Neutrophil (primary cell): ENCODE measurements around the gene SMARCAL1.

ENCODE experiments used
- H3K27ac ChIP-seq: fragments of 200-600 bp; sonication (generic); 2 replicates; pipeline ENCODE4 v1.5.1; 2016; ENCODE audit warnings: mild to moderate bottlenecking, moderate library complexity
- H3K27me3 ChIP-seq: fragments of 200-600 bp; sonication (generic); 2 replicates; pipeline ENCODE4 v1.6.0; 2016; ENCODE audit warnings: mild to moderate bottlenecking
- H3K36me3 ChIP-seq: fragments of 200-600 bp; sonication (generic); 2 replicates; pipeline ENCODE4 v1.5.1; 2017
- H3K4me1 ChIP-seq, 2 experiments: fragments of 200-600 bp in 1 of 2; sonication (generic) in 1 of 2; 1 replicate in 1 of 2; 2 replicates in 1 of 2; pipeline versions ENCODE4 v1.5.1 to v1.6.1; 2013 to 2016; ENCODE audit warnings: low read depth in 1 of 2, low read length in 1 of 2, mild to moderate bottlenecking in 1 of 2, moderate library complexity in 1 of 2; ENCODE audit not compliant: control insufficient read depth in 1 of 2, insufficient read depth in 1 of 2
- H3K4me3 ChIP-seq, 2 experiments: fragments of 200-600 bp in 1 of 2; sonication (generic) in 1 of 2; 1 replicate in 1 of 2; 2 replicates in 1 of 2; pipeline ENCODE4 v1.5.1; 2013 to 2016; ENCODE audit warnings: low read depth in 1 of 2, low read length in 1 of 2, mild to moderate bottlenecking in 1 of 2, moderate library complexity in 1 of 2
- H3K9me3 ChIP-seq: fragments of 200-600 bp; sonication (generic); 2 replicates; pipeline ENCODE4 v1.5.1; 2016
- CTCF ChIP-seq: fragments of 200-600 bp; sonication (generic); IDR thresholded peaks from 2 replicates; pipeline ENCODE4 v1.5.1; 2016; ENCODE audit warnings: antibody characterized with exemption

SMARCAL1 gene

GRCh38 chr2:216416571-216417307 lies 4.5 kb downstream of the SMARCAL1 start:
- Histone ChIP-seq H3K4me1 (peaks cover 11 to 12% of the 10 kb centered on the region in 2 experiments), H3K27me3 (no peaks in the 10 kb centered on the region), H3K4me3 (no peak overlapping the region), H3K9me3 (no peaks in the 10 kb centered on the region), H3K36me3 (peaks cover 33% of the 10 kb centered on the region), H3K27ac (no peak overlapping the region)
- no peak for TF ChIP-seq CTCF

GRCh38 chr2:216418981-216419380 lies 6.7 kb downstream of the SMARCAL1 start:
- no peak for TF ChIP-seq CTCF
- Histone ChIP-seq H3K27me3 (no peaks in the 10 kb centered on the region), H3K9me3 (no peaks in the 10 kb centered on the region), H3K27ac (no peak overlapping the region), H3K4me3 (no peak overlapping the region), H3K36me3 (peaks cover 55% of the 10 kb centered on the region), H3K4me1 (no peaks in the 10 kb centered on the region)

GRCh38 chr2:216420367-216421101 lies 8.2 kb downstream of the SMARCAL1 start:
- TF ChIP-seq CTCF, result no peak
- Histone ChIP-seq H3K27ac (no peak overlapping the region), H3K9me3 (peaks cover 9% of the 10 kb centered on the region), H3K4me1 (no peaks in the 10 kb centered on the region), H3K36me3 (peaks cover 65% of the 10 kb centered on the region), H3K27me3 (no peaks in the 10 kb centered on the region), H3K4me3 (no peak overlapping the region)

- H3K4me1 ChIP-seq, result no peaks in the 10 kb centered on the region
- no peak overlapping the region for H3K4me3 ChIP-seq
- H3K9me3 ChIP-seq, result peaks cover 10% of the 10 kb centered on the region
- no peak for TF ChIP-seq CTCF
- peaks cover 58% of the 10 kb centered on the region for H3K36me3 ChIP-seq
- H3K27ac ChIP-seq, result no peak overlapping the region
- no peaks in the 10 kb centered on the region for H3K27me3 ChIP-seq
These were observed 10.8 kb downstream of the SMARCAL1 start for GRCh38 chr2:216423071-216423470.

- TF ChIP-seq CTCF, result no peak
- peaks cover 58% of the 10 kb centered on the region for H3K36me3 ChIP-seq
- H3K27me3 ChIP-seq, result no peaks in the 10 kb centered on the region
- peaks cover 10% of the 10 kb centered on the region for H3K9me3 ChIP-seq
- H3K4me3 ChIP-seq, result no peak overlapping the region
- H3K27ac ChIP-seq, result no peak overlapping the region
- no peaks in the 10 kb centered on the region for H3K4me1 ChIP-seq
These were observed 12.0 kb downstream of the SMARCAL1 start for GRCh38 chr2:216424274-216424673.
